Motor neuron (in vitro differentiated cells): ENCODE data around the gene GFPT2. TPM values are rescaled to one million over a fixed set of nuclear protein-coding genes. Genes with fewer than 3 reads are reported as not detected.

Source experiments
- ATAC-seq, 8 experiments: fragments of 200-7000 bp; cut with Tn5 transposase; replicated peaks in 6 of 8; 2 replicates each; pipeline ENCODE4 v1.8.0; 2021; ENCODE audit warnings: mild to moderate bottlenecking in 8 of 8, moderate library complexity in 8 of 8
- H3K27ac ChIP-seq, 2 donors: fragments of 250-450 bp; sonication (Bioruptor Pico); 2 replicates each; pipeline ENCODE4 v1.9.0; 2021; ENCODE audit warnings: antibody characterized with exemption in 2 of 2, mild to moderate bottlenecking in 2 of 2, moderate library complexity in 1 of 2
- H3K4me1 ChIP-seq, 2 donors: fragments of 250-450 bp; sonication (Bioruptor Pico); replicated peaks in 1 of 2; 2 replicates each; pipeline ENCODE4 v1.6.1; 2021; ENCODE audit warnings: antibody characterized with exemption in 2 of 2, mild to moderate bottlenecking in 2 of 2, moderate library complexity in 1 of 2
- H3K4me3 ChIP-seq, 5 donors: fragments of 250-450 bp; sonication (Bioruptor Pico); 2 replicates each; pipeline ENCODE4 v1.9.0; 2021; ENCODE audit warnings: antibody characterized with exemption in 5 of 5, mild to moderate bottlenecking in 5 of 5, moderate library complexity in 4 of 5
- WGBS, 10 experiments: fragments of 450-650 bp; shearing (Covaris generic); methylation state at CpG; one replicate each; pipeline ENCODE4 v1.0.0; 2022; 5-methylcytosine and 5-hydroxymethylcytosine counted together
- in situ Hi-C, 9 experiments: fragments of 400-800 bp; cut with MboI; loops; one replicate each; pipeline ENCODE4 v1.15.0; 2021; ENCODE audit warnings: low sequenced_read_pairs in 9 of 9, low pct_unique_long_range_greater_than_20kb in 2 of 9; ENCODE audit not compliant: unreplicated experiment in 9 of 9
- total RNA-seq, 8 experiments: library from RNA; unstranded; fragments of 300-600 nt; gene quantifications; 2 replicates each; pipeline versions ENCODE4 v1.2.3 to v1.2.4, GENCODE V29; 2022

GFPT2 gene
- total RNA-seq, 8 experiments from 2014 or later, result 3.8 to 140 (median 9.5) TPM

DNA sequence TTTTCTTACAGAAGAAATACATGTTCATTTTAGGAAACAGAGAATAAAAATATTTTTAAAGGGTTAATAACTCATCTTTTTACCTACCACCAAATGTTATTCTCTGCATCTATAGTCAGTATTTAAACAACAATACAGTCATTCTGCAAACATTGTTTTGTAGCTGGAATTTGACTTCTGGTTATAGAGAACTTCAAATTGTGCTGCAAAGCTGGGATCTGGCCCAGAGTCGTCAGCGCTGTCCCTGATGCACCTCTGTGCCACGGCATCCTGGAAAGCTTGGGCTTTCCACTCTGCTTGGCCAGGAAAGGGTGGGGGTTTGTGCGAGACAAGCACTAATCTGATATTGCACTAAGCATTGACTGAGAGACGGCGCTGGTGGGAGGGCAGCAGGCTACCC is 5.0 kb upstream of the GFPT2 start:
- Histone ChIP-seq H3K4me3 (no peak overlapping the region), H3K4me1 (peaks cover 3 to 7% of the 10 kb centered on the region in 2 donors), H3K27ac (no peak overlapping the region)
- no peak for ATAC-seq
- 80 to 100% (median 100%) methylated on average over 1 to 5 of the region's 6 CpGs; no CpG with 5 or more reads in 7 of the 10 experiments for WGBS, 10 experiments
- in situ Hi-C loops, result no loop called here

DNA sequence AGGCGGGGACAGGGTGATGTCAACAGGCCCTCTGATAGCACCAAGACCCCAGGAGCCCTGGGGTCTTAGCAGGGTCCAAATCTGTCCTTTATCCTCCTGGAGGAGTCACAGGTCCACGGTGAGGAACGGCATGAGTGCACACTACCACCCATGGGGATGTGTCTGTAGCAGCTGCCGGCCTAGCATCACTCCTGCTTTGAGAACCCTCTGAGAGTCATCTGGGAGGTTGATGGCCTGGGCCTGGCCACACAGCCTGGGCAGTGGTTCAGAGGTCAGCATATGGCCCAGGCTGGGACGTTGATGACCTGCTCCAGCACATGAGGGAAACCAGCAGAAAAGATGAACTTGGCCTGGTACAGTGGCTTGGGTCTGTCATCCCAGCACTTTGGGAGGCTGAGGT is 1.8 kb upstream of the GFPT2 start:
- in situ Hi-C loops, result no loop called here
- 60 to 100% (median 90%) methylated on average over 1 to 2 of the region's 5 CpGs; no CpG with 5 or more reads in 7 of the 10 experiments for WGBS, 10 experiments
- no peak for ATAC-seq
- Histone ChIP-seq H3K27ac (no peak overlapping the region), H3K4me1 (peaks cover 11 to 20% of the 10 kb centered on the region in 2 donors), H3K4me3 (no peak overlapping the region)

DNA sequence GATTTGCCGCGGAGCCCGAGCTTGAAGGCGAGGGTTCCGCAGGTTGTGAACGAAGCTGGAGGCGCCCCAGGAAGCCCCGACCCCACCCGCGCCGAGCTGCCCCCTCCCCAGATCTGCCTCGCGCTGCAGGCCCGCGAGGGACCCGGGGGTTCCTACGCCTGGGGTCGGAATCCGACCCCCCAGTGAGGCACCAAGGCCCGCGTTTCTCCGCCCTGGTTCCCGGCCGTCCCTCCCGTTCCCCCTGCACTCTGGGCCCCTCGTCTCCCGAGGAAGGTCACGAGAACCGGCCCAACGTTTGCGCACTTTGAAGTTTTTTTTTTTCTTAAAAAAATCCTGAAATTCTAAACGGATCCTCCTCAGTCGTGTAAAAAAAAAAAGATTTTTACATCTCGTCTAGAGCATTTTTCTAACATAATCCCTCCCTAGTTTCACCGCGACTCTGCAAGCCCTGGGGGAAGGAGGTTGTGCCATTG is 880 bp upstream of the GFPT2 start:
- Histone ChIP-seq H3K27ac (no peak overlapping the region), H3K4me3 (peak overlapping the region; percentile 58 to 90 (median 69)), H3K4me1 (peaks cover 11 to 20% of the 10 kb centered on the region in 2 donors)
- in situ Hi-C loops, result no loop called here
- 0 to 47% (median 6%) methylated on average over 2 to 5 of the region's 36 CpGs; no CpG with 5 or more reads in 6 of the 10 experiments for WGBS, 10 experiments
- ATAC-seq, result peak in 2 of 8 experiments; percentile 26 to 34

DNA sequence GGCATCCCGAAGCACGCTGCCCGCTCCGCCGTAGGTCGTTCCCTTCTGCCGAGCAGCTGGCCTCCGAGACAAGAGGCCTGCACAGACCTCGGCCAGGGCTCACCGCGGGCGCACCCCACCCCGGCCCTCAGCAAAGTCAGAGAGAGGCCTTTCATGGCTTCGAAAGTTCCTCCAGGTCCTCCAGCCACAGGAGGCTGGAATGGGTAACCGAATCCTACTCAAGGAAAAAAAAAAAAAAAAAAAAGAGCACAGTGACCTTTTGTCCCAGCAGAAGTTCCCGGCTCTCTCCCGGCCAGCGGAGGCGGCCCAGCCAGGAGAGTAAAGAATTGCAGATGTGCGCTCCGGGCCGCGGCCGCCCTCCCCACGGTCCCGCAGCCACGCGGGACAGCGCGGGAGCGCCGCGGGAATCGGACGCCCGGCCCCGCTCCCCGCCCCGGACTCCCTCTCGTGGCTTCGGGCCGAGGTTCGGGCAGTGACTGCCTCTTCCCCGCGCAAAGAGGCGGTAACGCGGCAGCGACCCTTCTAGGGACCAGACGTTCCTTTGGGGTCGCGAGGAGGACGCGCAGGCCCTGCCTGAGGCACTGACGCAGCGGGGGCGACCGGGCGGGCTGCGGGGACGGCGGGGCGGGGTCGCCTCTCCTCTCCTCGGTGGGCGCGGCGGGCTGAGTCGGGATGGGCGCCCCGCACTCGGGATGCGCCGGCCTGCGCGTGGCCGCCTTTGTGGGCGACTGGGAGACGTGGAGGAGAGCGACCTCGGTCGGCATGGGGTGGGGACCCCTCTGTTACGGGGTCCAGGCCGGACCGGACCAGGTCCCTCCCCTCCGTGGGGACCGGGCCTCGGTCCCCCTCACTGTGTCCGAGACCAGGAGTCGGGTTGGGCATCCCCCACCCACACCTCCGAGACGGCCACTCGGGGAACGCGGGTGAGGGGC is 754 bp downstream of the GFPT2 start:
- peaks cover 19 to 31% of the 10 kb centered on the region in 2 donors for H3K4me1 ChIP-seq
- peak overlapping the region in 1 of 2 donors; percentile 53 for H3K27ac ChIP-seq
- H3K4me3 ChIP-seq, result peak overlapping the region; percentile 58 to 90 (median 69)
- ATAC-seq, result peak; percentile 2 to 48 (median 30)
- WGBS, 10 experiments, result 1 to 20% (median 8%) methylated on average over 1 to 19 of the region's 95 CpGs; no CpG with 5 or more reads in 6 of the 10 experiments
- in situ Hi-C loops, result no loop called here

- WGBS, 10 experiments, result 40 to 94% (median 80%) methylated on average over 1 to 7 of the region's 11 CpGs; no CpG with 5 or more reads in 2 of the 10 experiments
- H3K27ac ChIP-seq, result no peak overlapping the region
- peak overlapping the region in 1 of 5 donors; percentile 69 for H3K4me3 ChIP-seq
- peaks cover 24 to 40% of the 10 kb centered on the region in 2 donors for H3K4me1 ChIP-seq
- in situ Hi-C loops, result no loop called here
- no peak for ATAC-seq
Observed at GRCh38 chr5:180350711-180351465, 2.2 kb downstream of the GFPT2 start.

DNA sequence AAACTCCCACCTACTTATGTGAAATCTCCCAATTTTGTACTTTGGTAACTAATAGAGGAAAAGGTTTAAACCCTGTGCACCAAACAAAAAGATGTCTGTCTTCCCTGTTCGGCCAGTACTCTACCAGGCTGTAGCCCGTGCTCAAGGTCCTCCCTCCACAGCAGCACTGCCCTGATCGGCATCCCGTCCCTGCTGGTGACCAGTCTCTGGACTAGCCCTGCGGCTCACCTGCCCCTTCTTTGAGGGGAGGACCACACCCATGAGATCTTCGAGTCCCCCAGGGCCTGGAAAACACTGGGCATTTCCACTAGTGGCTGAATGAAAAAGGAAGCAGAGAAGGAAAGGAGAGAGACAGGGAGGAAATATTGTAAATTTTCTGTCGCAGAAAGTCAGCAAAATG is 2.8 kb downstream of the GFPT2 start:
- in situ Hi-C loops, result no loop called here
- WGBS, 10 experiments, result 46 to 89% (median 74%) methylated on average over 1 to 5 of the region's 7 CpGs; no CpG with 5 or more reads in 3 of the 10 experiments
- Histone ChIP-seq H3K4me1 (peaks cover 24 to 40% of the 10 kb centered on the region in 2 donors), H3K27ac (no peak overlapping the region), H3K4me3 (no peak overlapping the region)
- no peak for ATAC-seq

- ATAC-seq, result no peak
- in situ Hi-C loops, result no loop called here
- no peak overlapping the region for H3K27ac ChIP-seq
- H3K4me1 ChIP-seq, result peaks cover 26 to 37% of the 10 kb centered on the region in 2 donors
- no peak overlapping the region for H3K4me3 ChIP-seq
- 70 to 100% (median 87%) methylated on average over 1 to 8 of the region's 8 CpGs; no CpG with 5 or more reads in 3 of the 10 experiments for WGBS, 10 experiments
Observed at GRCh38 chr5:180349391-180349790, 3.7 kb downstream of the GFPT2 start.

- in situ Hi-C loops, result no loop called here
- H3K27ac ChIP-seq, result no peak overlapping the region
- H3K4me1 ChIP-seq, result peaks cover 33 to 44% of the 10 kb centered on the region in 2 donors
- H3K4me3 ChIP-seq, result no peak overlapping the region
- ATAC-seq, result peak in 1 of 8 experiments; percentile 0
- WGBS, 10 experiments, result 83 to 93% (median 92%) methylated on average over 1 to 5 of the region's 7 CpGs; no CpG with 5 or more reads in 7 of the 10 experiments
Observed at GRCh38 chr5:180348336-180348735, 4.8 kb downstream of the GFPT2 start.

DNA sequence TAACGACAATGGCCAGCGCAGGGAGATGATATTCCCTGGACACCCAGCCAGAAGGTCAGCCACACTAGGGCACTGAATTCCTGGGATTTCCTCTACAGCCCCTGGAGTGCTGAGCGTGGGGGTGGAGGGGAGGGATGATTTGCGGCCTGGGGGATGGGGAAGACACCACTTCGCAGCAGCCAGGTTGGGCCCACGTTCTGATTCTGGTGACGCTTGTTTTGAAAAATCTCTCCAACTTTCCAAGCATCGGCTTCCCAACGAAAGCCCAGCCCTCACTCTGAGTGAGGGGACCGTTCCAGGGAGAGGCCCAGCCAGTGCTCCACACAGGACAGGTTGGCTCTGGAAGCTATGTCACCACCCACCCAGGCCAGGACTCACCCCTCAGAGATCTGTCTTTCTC is 5.4 kb downstream of the GFPT2 start:
- in situ Hi-C loops, result no loop called here
- WGBS, 10 experiments, result 48 to 100% (median 90%) methylated on average over 2 to 4 of the region's 10 CpGs; no CpG with 5 or more reads in 5 of the 10 experiments
- peak in 3 of 8 experiments; percentile 0 to 33 (median 18) for ATAC-seq
- peaks cover 36 to 50% of the 10 kb centered on the region in 2 donors for H3K4me1 ChIP-seq
- no peak overlapping the region for H3K4me3 ChIP-seq
- H3K27ac ChIP-seq, result no peak overlapping the region

DNA sequence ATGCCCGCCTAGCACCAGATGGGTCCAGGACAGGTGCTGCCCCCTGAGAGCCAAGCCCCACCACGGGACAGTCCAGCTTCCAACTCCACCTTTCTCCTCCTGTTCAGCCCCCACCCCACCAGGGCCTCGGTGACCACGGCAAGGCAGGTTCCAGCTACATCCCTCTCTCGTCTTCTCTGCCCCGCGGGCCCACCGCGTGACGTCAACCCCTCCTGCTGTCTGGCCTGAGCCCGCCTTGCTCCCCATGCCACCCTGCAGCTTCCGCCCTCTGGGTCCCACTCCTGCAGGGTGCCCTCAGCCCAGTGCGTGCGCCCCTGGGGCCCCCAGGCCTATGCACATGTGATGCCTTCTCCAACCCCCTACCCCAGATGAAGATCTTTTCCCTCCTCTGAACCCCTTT is 6.8 kb downstream of the GFPT2 start:
- 100% methylated on average over 1 to 2 of the region's 14 CpGs; no CpG with 5 or more reads in 8 of the 10 experiments for WGBS, 10 experiments
- H3K4me3 ChIP-seq, result no peak overlapping the region
- in situ Hi-C loops, result no loop called here
- no peak overlapping the region for H3K27ac ChIP-seq
- ATAC-seq, result no peak
- peaks cover 31 to 45% of the 10 kb centered on the region in 2 donors for H3K4me1 ChIP-seq

GRCh38 chr5:180345781-180346180 is 7.4 kb downstream of the GFPT2 start:
- WGBS, 10 experiments, result 83 to 100% (median 100%) methylated on average over 1 to 3 of the region's 8 CpGs; no CpG with 5 or more reads in 5 of the 10 experiments
- Histone ChIP-seq H3K4me1 (peaks cover 30 to 41% of the 10 kb centered on the region in 2 donors), H3K4me3 (no peak overlapping the region), H3K27ac (no peak overlapping the region)
- in situ Hi-C loops, result no loop called here
- no peak for ATAC-seq

GRCh38 chr5:180345186-180345585 is 8.0 kb downstream of the GFPT2 start:
- H3K4me3 ChIP-seq, result no peak overlapping the region
- H3K27ac ChIP-seq, result no peak overlapping the region
- 60 to 100% (median 93%) methylated on average over 1 to 7 of the region's 8 CpGs; no CpG with 5 or more reads in 4 of the 10 experiments for WGBS, 10 experiments
- H3K4me1 ChIP-seq, result peaks cover 28 to 38% of the 10 kb centered on the region in 2 donors
- in situ Hi-C loops, result no loop called here
- ATAC-seq, result no peak

GRCh38 chr5:180344696-180344999 is 8.5 kb downstream of the GFPT2 start:
- Histone ChIP-seq H3K4me1 (peaks cover 28 to 38% of the 10 kb centered on the region in 2 donors), H3K27ac (no peak overlapping the region), H3K4me3 (no peak overlapping the region)
- 79 to 100% (median 82%) methylated on average over 1 to 6 of the region's 7 CpGs; no CpG with 5 or more reads in 7 of the 10 experiments for WGBS, 10 experiments
- in situ Hi-C loops, result no loop called here
- ATAC-seq, result no peak
